IMR-90 (cell line): ENCODE measurements around the gene HCRTR2. TPM values are rescaled to one million over a fixed set of nuclear protein-coding genes. Genes with fewer than 3 reads are reported as not detected.
A peak's percentile ranks its signal among the peaks of the same experiment; 100 is the strongest.

Experiments used
- ATAC-seq: fragments of 200-7000 bp; cut with Tn5 transposase; 2 replicates; pipeline ENCODE4 v1.9.1; 2020; ENCODE audit warnings: low read depth, mild to moderate bottlenecking, moderate library complexity
- BruUV-seq: library from RNA; stranded (reverse); fragments of 400-500 nt; replicated peaks from 2 replicates; lab custom pipeline; 2021; lab: Mats Ljungman, UMichigan
- CTCF ChIA-PET: fragments of 300-600 bp; formaldehyde crosslinking; extraction: SDS; loops from one replicate; lab custom pipeline; 2021; ENCODE audit warnings: antibody characterized with exemption; lab: Yijun Ruan, JAX
- POLR2A ChIA-PET: fragments of 300-600 bp; sonication (Branson Sonifier 250); formaldehyde crosslinking; loops from one replicate; lab custom pipeline; 2022; ENCODE audit warnings: antibody characterized with exemption; ENCODE audit not compliant: unreplicated experiment; lab: Charles Lee
- DNase-seq: peaks from one replicate; pipeline ENCODE4 v3.0.0; 2013
- H2AFZ ChIP-seq: replicated peaks from 2 replicates; pipeline ENCODE3; 2013; ENCODE audit warnings: low read length, mild to moderate bottlenecking; ENCODE audit not compliant: poor library complexity
- H2AK5ac ChIP-seq: 2 replicates; pipeline ENCODE4 v1.6.1; 2013; ENCODE audit warnings: low read depth, low read length, inconsistent platforms
- H2AK9ac ChIP-seq: replicated peaks from 2 replicates; pipeline ENCODE3; 2013; ENCODE audit warnings: mild to moderate bottlenecking, low read depth, low read length, moderate library complexity; ENCODE audit not compliant: poor library complexity
- H2BK120ac ChIP-seq: 2 replicates; pipeline ENCODE4 v1.6.1; 2013; ENCODE audit warnings: low read depth, low read length, inconsistent platforms
- H2BK15ac ChIP-seq: 3 replicates; pipeline ENCODE4 v1.6.1; 2013; ENCODE audit warnings: low read depth, low read length, inconsistent platforms
- H2BK20ac ChIP-seq: 2 replicates; pipeline ENCODE4 v1.6.1; 2013; ENCODE audit warnings: low read depth, mild to moderate bottlenecking, inconsistent platforms, low read length, moderate library complexity
- H2BK5ac ChIP-seq: 2 replicates; pipeline ENCODE4 v1.6.1; 2013; ENCODE audit warnings: mild to moderate bottlenecking, low read depth, low read length, inconsistent platforms; ENCODE audit not compliant: poor library complexity, severe bottlenecking
- H3K14ac ChIP-seq: replicated peaks from 2 replicates; pipeline ENCODE4 v1.6.1; 2013; ENCODE audit warnings: low read depth, low read length, inconsistent platforms
- H3K18ac ChIP-seq: 2 replicates; pipeline ENCODE4 v1.6.1; 2013; ENCODE audit warnings: low read depth, low read length, control low read depth
- H3K23ac ChIP-seq: 2 replicates; pipeline ENCODE4 v1.6.1; 2013; ENCODE audit warnings: low read depth, low read length, inconsistent platforms
- H3K27ac ChIP-seq: 2 replicates; pipeline ENCODE4 v1.5.1; 2013; ENCODE audit warnings: mild to moderate bottlenecking, control low read depth, low read length; ENCODE audit not compliant: insufficient read depth
- H3K27me3 ChIP-seq: 2 replicates; pipeline ENCODE4 v1.6.1; 2013; ENCODE audit warnings: low read length; ENCODE audit not compliant: control insufficient read depth, insufficient read depth
- H3K36me3 ChIP-seq: 2 replicates; pipeline ENCODE4 v1.6.1; 2013; ENCODE audit warnings: low read length, mixed read lengths; ENCODE audit not compliant: control insufficient read depth, insufficient read depth
- H3K4ac ChIP-seq: 2 replicates; pipeline ENCODE4 v1.6.1; 2013; ENCODE audit warnings: low read depth, low read length, inconsistent platforms
- H3K4me1 ChIP-seq: 2 replicates; pipeline ENCODE4 v1.6.1; 2013; ENCODE audit warnings: low read length, mixed read lengths; ENCODE audit not compliant: control insufficient read depth, insufficient read depth
- H3K4me2 ChIP-seq: 2 replicates; pipeline ENCODE4 v1.6.1; 2013; ENCODE audit warnings: low read depth, mild to moderate bottlenecking, control low read depth, low read length, moderate library complexity
- H3K4me3 ChIP-seq: 2 replicates; pipeline ENCODE4 v1.5.1; 2013; ENCODE audit warnings: low read depth, mild to moderate bottlenecking, control low read depth, low read length, moderate library complexity; ENCODE audit not compliant: insufficient read depth
- H3K56ac ChIP-seq: 2 replicates; pipeline ENCODE4 v1.6.1; 2013; ENCODE audit warnings: low read length, inconsistent platforms; ENCODE audit not compliant: insufficient read depth; ENCODE audit errors: extremely low read depth
- H3K79me1 ChIP-seq, 2 experiments: 2 replicates each; pipeline ENCODE4 v1.6.1; 2013; ENCODE audit warnings: low read length in 2 of 2, inconsistent platforms in 1 of 2, low read depth in 1 of 2
- H3K9ac ChIP-seq: 2 replicates; pipeline ENCODE4 v1.6.1; 2013; ENCODE audit warnings: low read depth, low read length, control low read depth
- H3K9me1 ChIP-seq: 2 replicates; pipeline ENCODE4 v1.6.1; 2013; ENCODE audit warnings: low read length, inconsistent platforms; ENCODE audit not compliant: insufficient read depth
- H3K9me3 ChIP-seq: 2 replicates; pipeline ENCODE4 v1.6.1; 2013; ENCODE audit warnings: low read length; ENCODE audit not compliant: control insufficient read depth, insufficient read depth
- H4K20me1 ChIP-seq: 2 replicates; pipeline ENCODE4 v1.6.1; 2013; ENCODE audit warnings: low read length, inconsistent platforms; ENCODE audit not compliant: insufficient read depth
- H4K5ac ChIP-seq: 2 replicates; pipeline ENCODE4 v1.6.1; 2013; ENCODE audit warnings: mild to moderate bottlenecking, low read depth, low read length, control low read depth
- H4K8ac ChIP-seq, 2 experiments: 2 replicates each; pipeline ENCODE4 v1.6.1; 2013; ENCODE audit warnings: low read depth in 2 of 2, low read length in 2 of 2, control low read depth in 1 of 2, inconsistent platforms in 1 of 2
- H4K91ac ChIP-seq: 2 replicates; pipeline ENCODE4 v1.6.1; 2013; ENCODE audit warnings: low read depth, low read length, inconsistent platforms; ENCODE audit not compliant: insufficient read depth
- CEBPB ChIP-seq: IDR thresholded peaks from 2 replicates; pipeline ENCODE4 v1.6.1; 2012; ENCODE audit warnings: low read depth, low read length, improper control_type of control experiment
- CHD1 ChIP-seq: IDR thresholded peaks from 2 replicates; pipeline ENCODE4 v1.6.1; 2012; ENCODE audit warnings: low read depth, low read length, improper control_type of control experiment
- FOS ChIP-seq: fragments of 150-350 bp; IDR thresholded peaks from 2 replicates; pipeline ENCODE4 v1.6.1; 2016; ENCODE audit warnings: low read depth, low read length
- NFE2L2 ChIP-seq: fragments of 150-350 bp; IDR thresholded peaks from 2 replicates; pipeline ENCODE4 v1.6.1; 2016; ENCODE audit warnings: low read depth, mild to moderate bottlenecking, low read length
- RCOR1 ChIP-seq: IDR thresholded peaks from 2 replicates; pipeline ENCODE4 v1.6.1; 2012; ENCODE audit warnings: mild to moderate bottlenecking, low read length, improper control_type of control experiment; ENCODE audit not compliant: insufficient replicate concordance
- dilution Hi-C: fragments of 300-500 bp; cut with HindIII; formaldehyde crosslinking; loops from one replicate; pipeline ENCODE4 v1.14.3; 2018; ENCODE audit warnings: low sequenced_read_pairs; ENCODE audit not compliant: unreplicated experiment
- in situ Hi-C: fragments of 300-500 bp; cut with MboI; formaldehyde crosslinking; loops from 3 replicates; pipeline ENCODE4 v1.14.3; 2019; ENCODE audit warnings: low sequenced_read_pairs, inconsistent platforms, mixed read lengths
- intact Hi-C: fragments of 100-400 bp; cut with micrococcal nuclease; formaldehyde crosslinking; loops from 2 replicates; pipeline ENCODE4 v1.10.0; 2022
- polyA plus RNA-seq, 3 experiments: library from polyadenylated mRNA; depleted of rRNA; stranded (reverse); fragments of >200 nt; gene quantifications; 2 replicates each; pipeline ENCODE4 v1.2.3, GENCODE V29; 2012; ENCODE audit warnings: low replicate concordance in 1 of 3
- total RNA-seq: library from RNA; depleted of rRNA; stranded (reverse); fragments of >200 nt; gene quantifications from 2 replicates; pipeline ENCODE4 v1.2.3, GENCODE V29; 2012

Gene HCRTR2
- total and polyA plus RNA-seq, 2 of the 4 experiments (the other 2 are of a cell fraction): not detected

- H3K4me3 ChIP-seq: no peak overlapping the region
- no peaks in the 10 kb centered on the region for H3K9me1 ChIP-seq
- peak; percentile 30 for DNase-seq
- POLR2A ChIA-PET: interaction anchor here (0.6 kb wide), 1 partner anchor 586 kb away, joined by 3 read pairs; no protein-coding TSS in a partner anchor
- dilution Hi-C loops: no loop called here
- H3K4me1 ChIP-seq: no peaks in the 10 kb centered on the region
- H2BK15ac ChIP-seq: no peak overlapping the region
- no peak overlapping the region for H3K14ac ChIP-seq
- H2AK9ac ChIP-seq: no peak overlapping the region
- intact Hi-C loops: no loop called here
- H3K27me3 ChIP-seq: no peaks in the 10 kb centered on the region
- in situ Hi-C loops: no loop called here
- no peak overlapping the region for H2AFZ ChIP-seq
- H4K91ac ChIP-seq: no peak overlapping the region
- no peak overlapping the region for H2AK5ac ChIP-seq
- TF ChIP-seq RCOR1 (no peak), NFE2L2 (no peak), CEBPB (peak; percentile 16; the same call in 1 of the 2 replicates), FOS (no peak), CHD1 (no peak)
- no peak overlapping the region for H2BK20ac ChIP-seq
- BruUV-seq: no TSS peak
- no peak overlapping the region for H3K4ac ChIP-seq
- H4K5ac ChIP-seq: no peak overlapping the region
- no peak overlapping the region for H3K4me2 ChIP-seq
- no peaks in the 10 kb centered on the region for H3K79me1 ChIP-seq
- no peaks in the 10 kb centered on the region for H4K20me1 ChIP-seq
- H3K36me3 ChIP-seq: no peaks in the 10 kb centered on the region
- peak; percentile 40; the same call in 1 of the 2 replicates for ATAC-seq
- H3K9me3 ChIP-seq: no peaks in the 10 kb centered on the region
- CTCF ChIA-PET: no interaction called here
- no peak overlapping the region for H3K27ac ChIP-seq
- H3K18ac ChIP-seq: no peak overlapping the region
- H4K8ac ChIP-seq: no peak overlapping the region
- H2BK5ac ChIP-seq: no peak overlapping the region
- no peak overlapping the region for H3K56ac ChIP-seq
- no peak overlapping the region for H2BK120ac ChIP-seq
- H3K9ac ChIP-seq: no peak overlapping the region
- H3K23ac ChIP-seq: no peak overlapping the region
Observed at GRCh38 chr6:55141611-55142010, 32.7 kb upstream of the HCRTR2 start.
